Panc1 (cell line): Measurements from ENCODE around the gene GPSM1. TPM values are rescaled to one million over a fixed set of nuclear protein-coding genes. Genes with fewer than 3 reads are reported as not detected.

Source experiments
- ATAC-seq: fragments of 200-7000 bp; cut with Tn5 transposase; 2 replicates; pipeline ENCODE4 v1.9.1; 2020; ENCODE audit warnings: mild to moderate bottlenecking, moderate library complexity
- BruUV-seq: library from RNA; stranded (reverse); fragments of 400-500 nt; replicated peaks from 2 replicates; lab custom pipeline; 2021; lab: Mats Ljungman, UMichigan
- CTCF ChIA-PET: fragments of 300-600 bp; sonication (Branson Sonifier 250); formaldehyde crosslinking; loops from one replicate; lab custom pipeline; 2022; ENCODE audit warnings: antibody characterized with exemption; lab: Charles Lee
- POLR2A ChIA-PET: fragments of 300-600 bp; sonication (Branson Sonifier 250); formaldehyde crosslinking; loops from one replicate; lab custom pipeline; 2022; ENCODE audit warnings: antibody characterized with exemption; lab: Charles Lee
- DNase-seq: peaks from one replicate; pipeline ENCODE4 v3.0.0-alpha.2; 2010; ENCODE audit warnings: low read depth, low spot score
- H3K27ac ChIP-seq: 2 replicates; pipeline ENCODE4 v1.5.1; 2011; ENCODE audit warnings: mild to moderate bottlenecking, low read length, inconsistent platforms
- H3K27me3 ChIP-seq: fragments of 200-500 bp; sonication (Bioruptor generic); 2 replicates; pipeline ENCODE4 v1.6.0; 2014; ENCODE audit warnings: low read length, inconsistent platforms; ENCODE audit not compliant: control insufficient read depth, insufficient read depth
- H3K36me3 ChIP-seq: fragments of 200-500 bp; sonication (Bioruptor generic); 2 replicates; pipeline ENCODE4 v1.5.1; 2014; ENCODE audit warnings: inconsistent platforms, mild to moderate bottlenecking, low read length, moderate library complexity; ENCODE audit not compliant: control insufficient read depth, insufficient read depth
- H3K4me1 ChIP-seq: 2 replicates; pipeline ENCODE4 v1.5.1; 2011; ENCODE audit warnings: inconsistent platforms, mild to moderate bottlenecking, low read length, moderate library complexity; ENCODE audit not compliant: control insufficient read depth, insufficient read depth
- H3K4me3 ChIP-seq, 2 experiments: 2 replicates each; pipeline ENCODE4 v1.5.1; 2011 to 2012; ENCODE audit warnings: low read depth in 2 of 2, low read length in 2 of 2, mild to moderate bottlenecking in 2 of 2, inconsistent platforms in 1 of 2, moderate library complexity in 1 of 2
- H3K9me3 ChIP-seq: fragments of 200-500 bp; sonication (Bioruptor generic); 2 replicates; pipeline ENCODE4 v1.5.1; 2014; ENCODE audit warnings: low read depth, mild to moderate bottlenecking, inconsistent platforms, low read length, moderate library complexity; ENCODE audit not compliant: control insufficient read depth, insufficient read depth
- CTCF ChIP-seq: fragments of 450-650 bp; IDR thresholded peaks from 2 replicates; pipeline ENCODE4 v1.5.1; 2017; ENCODE audit warnings: mild to moderate bottlenecking
- POLR2AphosphoS5 ChIP-seq: IDR thresholded peaks from 2 replicates; pipeline ENCODE4 v1.6.1; 2012; ENCODE audit warnings: mild to moderate bottlenecking, low read depth, low read length, moderate library complexity
- REST ChIP-seq, 2 experiments: IDR thresholded peaks; 2 replicates each; pipeline ENCODE4 v1.6.1; 2011 to 2012; ENCODE audit warnings: low read depth in 2 of 2, control low read depth in 1 of 2, low read length in 1 of 2, mild to moderate bottlenecking in 1 of 2, moderate library complexity in 1 of 2; ENCODE audit not compliant: insufficient read depth in 1 of 2
- SIN3A ChIP-seq: IDR thresholded peaks from 2 replicates; pipeline ENCODE4 v1.6.1; 2012; ENCODE audit warnings: low read depth, mild to moderate bottlenecking, low read length, moderate library complexity, borderline replicate concordance; ENCODE audit not compliant: insufficient read depth
- TCF7L2 ChIP-seq: IDR thresholded peaks from 2 replicates; pipeline ENCODE4 v1.6.1; 2011; ENCODE audit warnings: mild to moderate bottlenecking, low read depth, low read length, inconsistent platforms
- in situ Hi-C: cut with HindIII; loops from 2 replicates; pipeline ENCODE4 v1.10.0; 2016; ENCODE audit warnings: low sequenced_read_pairs, low pct_unique_long_range_greater_than_20kb
- intact Hi-C: fragments of 100-400 bp; cut with micrococcal nuclease; formaldehyde crosslinking; loops from one replicate; pipeline ENCODE4 v1.10.0; 2022; ENCODE audit not compliant: unreplicated experiment
- total RNA-seq: library from RNA; stranded (reverse); gene quantifications from one replicate; pipeline ENCODE4 v1.2.1, GENCODE V29; 2021; ENCODE audit not compliant: unreplicated experiment

GPSM1 gene
- total RNA-seq, 1 experiment from 2014 or later, result 14.2 TPM

- Histone ChIP-seq H3K27ac (no peak overlapping the region), H3K27me3 (no peaks in the 10 kb centered on the region), H3K4me1 (peaks cover 1% of the 10 kb centered on the region; the same call in 1 of the 2 replicates), H3K4me3 (no peak overlapping the region), H3K9me3 (no peaks in the 10 kb centered on the region), H3K36me3 (no peaks in the 10 kb centered on the region)
- in situ Hi-C loops (no loop called here), intact Hi-C loops (no loop called here)
- ATAC-seq, result no peak
- TF ChIP-seq SIN3A, result no peak
- TF ChIP-seq REST (IDR thresholded peaks at IDR 0.05; ENCODE audit: insufficient read depth in 1 of 2, low read depth in 2 of 2, low read length in 1 of 2), result no peak
- no peak for TF ChIP-seq POLR2AphosphoS5
- no peak for TF ChIP-seq CTCF
- no peak for TF ChIP-seq TCF7L2
- no TSS peak for BruUV-seq
- CTCF ChIA-PET, result no interaction called here
- DNase-seq, result no peak
- POLR2A ChIA-PET, result interaction anchor here (0.6 kb wide), 1 partner anchor 390 kb away, joined by 3 read pairs; no protein-coding TSS in a partner anchor
Observed at GRCh38 chr9:136278221-136278620, 49.1 kb upstream of the GPSM1 start.

- DNase-seq, result no peak
- no peaks in the 10 kb centered on the region for H3K9me3 ChIP-seq
- POLR2A ChIA-PET, result no interaction called here
- no peaks in the 10 kb centered on the region for H3K36me3 ChIP-seq
- ATAC-seq, result no peak
- no TSS peak for BruUV-seq
- no peak overlapping the region for H3K27ac ChIP-seq
- CTCF ChIA-PET, result no interaction called here
- no peaks in the 10 kb centered on the region for H3K27me3 ChIP-seq
- no peak overlapping the region for H3K4me3 ChIP-seq
- intact Hi-C loops, result no loop called here
- in situ Hi-C loops, result no loop called here
- H3K4me1 ChIP-seq, result peaks cover 4% of the 10 kb centered on the region; the same call in 1 of the 2 replicates
- TF ChIP-seq TCF7L2 (no peak), SIN3A (no peak), CTCF (no peak), REST (IDR thresholded peaks at IDR 0.05; ENCODE audit: insufficient read depth in 1 of 2, low read depth in 2 of 2, low read length in 1 of 2) (no peak), POLR2AphosphoS5 (no peak)
Observed at GRCh38 chr9:136278894-136279293, 48.4 kb upstream of the GPSM1 start.
